ENCODE measurements around the gene RNF25.

The RNF25 gene

DNA sequence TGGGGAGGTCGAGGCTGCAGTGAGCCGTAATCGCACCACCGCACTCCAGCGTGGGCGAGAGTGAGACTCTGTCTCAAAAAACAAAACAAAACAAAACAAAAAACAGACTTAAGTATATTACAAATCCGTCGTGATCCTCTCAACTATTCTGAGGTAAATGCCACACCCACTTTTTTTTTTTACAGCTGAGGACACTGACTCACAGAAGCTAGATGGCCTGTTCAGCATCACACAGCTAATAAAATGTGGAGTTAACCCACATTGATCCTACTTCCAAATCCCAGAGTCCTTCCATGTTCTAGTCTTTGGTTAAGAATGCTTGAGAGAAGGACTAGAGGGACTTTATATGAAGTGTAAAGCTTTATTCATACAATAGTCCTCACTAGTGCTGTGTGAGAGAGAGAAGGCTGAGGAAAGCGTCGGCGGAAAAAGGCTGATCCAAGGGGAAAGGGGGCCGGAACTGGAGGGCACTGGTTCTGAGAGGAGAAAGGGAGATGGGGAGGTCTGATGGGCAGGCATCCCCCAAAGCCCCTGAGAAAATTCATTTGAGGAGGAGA, 627 bp downstream of the RNF25 start:
- no peaks in the 10 kb centered on the region for H3K9me3 ChIP-seq
- peak overlapping the region; percentile 71 to 80 for H3K27ac ChIP-seq
- H3K4me3 ChIP-seq, result peak overlapping the region; percentile 64 to 75
- H3K36me3 ChIP-seq, result peaks cover 25 to 45% (median 30%) of the 10 kb centered on the region in 3 donors
- intact Hi-C loops (cut with DNase I; ENCODE audit: low total_unique reads), result no loop called here
- H3K27me3 ChIP-seq, result no peaks in the 10 kb centered on the region
- TF ChIP-seq, protein P1, sequence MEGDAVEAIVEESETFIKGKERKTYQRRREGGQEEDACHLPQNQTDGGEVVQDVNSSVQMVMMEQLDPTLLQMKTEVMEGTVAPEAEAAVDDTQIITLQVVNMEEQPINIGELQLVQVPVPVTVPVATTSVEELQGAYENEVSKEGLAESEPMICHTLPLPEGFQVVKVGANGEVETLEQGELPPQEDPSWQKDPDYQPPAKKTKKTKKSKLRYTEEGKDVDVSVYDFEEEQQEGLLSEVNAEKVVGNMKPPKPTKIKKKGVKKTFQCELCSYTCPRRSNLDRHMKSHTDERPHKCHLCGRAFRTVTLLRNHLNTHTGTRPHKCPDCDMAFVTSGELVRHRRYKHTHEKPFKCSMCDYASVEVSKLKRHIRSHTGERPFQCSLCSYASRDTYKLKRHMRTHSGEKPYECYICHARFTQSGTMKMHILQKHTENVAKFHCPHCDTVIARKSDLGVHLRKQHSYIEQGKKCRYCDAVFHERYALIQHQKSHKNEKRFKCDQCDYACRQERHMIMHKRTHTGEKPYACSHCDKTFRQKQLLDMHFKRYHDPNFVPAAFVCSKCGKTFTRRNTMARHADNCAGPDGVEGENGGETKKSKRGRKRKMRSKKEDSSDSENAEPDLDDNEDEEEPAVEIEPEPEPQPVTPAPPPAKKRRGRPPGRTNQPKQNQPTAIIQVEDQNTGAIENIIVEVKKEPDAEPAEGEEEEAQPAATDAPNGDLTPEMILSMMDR (IDR thresholded peaks at IDR 0.05), result no peak
- DNase-seq, result no peak
- peaks cover 0 to 18% (median 14%) of the 10 kb centered on the region in 4 donors for H3K4me1 ChIP-seq

DNA sequence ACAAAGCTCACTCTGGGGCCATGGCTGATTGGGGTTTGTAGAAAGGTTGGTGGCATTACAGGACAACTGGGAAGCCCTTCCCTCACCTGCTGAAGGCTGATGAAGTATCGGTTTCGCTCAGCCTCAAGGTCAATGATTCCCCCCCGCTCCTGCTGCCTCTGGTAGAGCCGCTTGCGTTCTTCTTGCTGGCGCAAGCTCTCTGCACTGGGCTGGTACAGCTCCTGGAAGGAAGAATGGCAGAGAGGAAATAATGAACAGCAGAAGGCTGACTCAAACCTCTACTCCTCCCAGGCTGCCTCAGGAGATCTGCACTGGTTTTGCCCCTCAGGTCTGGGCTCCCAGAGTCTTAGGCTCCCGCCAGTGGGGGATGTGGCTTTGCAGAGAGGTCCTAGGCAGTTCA, 7.1 kb downstream of the RNF25 start:
- intact Hi-C loops (cut with DNase I; ENCODE audit: low total_unique reads), result no loop called here
- no peaks in the 10 kb centered on the region for H3K27me3 ChIP-seq
- DNase-seq, result no peak
- H3K27ac ChIP-seq, result no peak overlapping the region
- H3K9me3 ChIP-seq, result no peaks in the 10 kb centered on the region
- TF ChIP-seq, protein P1 (IDR thresholded peaks at IDR 0.05), result no peak
- no peak overlapping the region for H3K4me3 ChIP-seq
- H3K36me3 ChIP-seq, result peaks cover 67 to 85% (median 67%) of the 10 kb centered on the region in 3 donors
- H3K4me1 ChIP-seq, result peaks cover 0 to 10% (median 3%) of the 10 kb centered on the region in 4 donors

DNA sequence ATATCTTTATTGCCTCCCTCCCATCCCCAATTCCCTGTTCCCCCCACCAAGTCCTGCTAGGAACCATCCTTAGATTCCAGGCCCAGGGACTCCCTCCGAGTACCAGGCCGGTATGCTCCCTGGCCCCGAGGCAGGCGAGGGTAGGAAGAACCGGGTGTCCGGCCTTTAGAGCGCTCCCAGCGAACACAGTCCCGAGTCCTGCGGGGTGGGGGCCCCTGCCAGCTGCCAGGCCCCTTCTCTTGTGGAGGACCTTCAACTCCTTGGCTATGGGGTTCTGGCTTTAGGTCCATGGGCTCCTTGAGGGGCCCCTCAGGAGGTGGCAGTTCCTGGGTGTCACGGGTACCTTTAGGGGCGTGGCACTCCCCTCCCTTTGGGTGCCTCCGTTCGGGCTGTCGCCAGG, 7.9 kb downstream of the RNF25 start:
- Histone ChIP-seq H3K27ac (no peak overlapping the region), H3K9me3 (no peaks in the 10 kb centered on the region), H3K27me3 (no peaks in the 10 kb centered on the region), H3K4me3 (no peak overlapping the region), H3K4me1 (peaks cover 0 to 10% (median 3%) of the 10 kb centered on the region in 4 donors), H3K36me3 (peaks cover 66 to 77% (median 67%) of the 10 kb centered on the region in 3 donors)
- intact Hi-C loops (cut with DNase I; ENCODE audit: low total_unique reads), result no loop called here
- DNase-seq, result no peak
- TF ChIP-seq, protein P1 (IDR thresholded peaks at IDR 0.05), result no peak

DNA sequence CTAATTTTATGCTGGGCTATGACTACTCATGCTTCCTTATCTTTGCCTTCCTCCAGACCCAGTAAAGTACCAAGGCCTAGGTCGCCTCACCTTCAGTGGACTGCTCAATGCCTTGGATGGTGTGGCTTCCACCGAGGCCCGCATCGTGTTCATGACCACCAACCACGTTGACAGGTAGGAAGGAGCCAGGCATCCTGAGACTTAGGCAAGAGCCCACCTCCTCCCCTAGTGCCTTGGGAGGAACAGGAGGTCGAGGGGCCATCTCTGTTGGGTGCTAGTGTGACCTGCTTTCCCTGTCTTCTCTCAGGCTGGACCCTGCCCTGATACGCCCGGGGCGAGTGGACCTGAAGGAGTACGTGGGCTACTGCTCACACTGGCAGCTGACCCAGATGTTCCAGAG, 9.0 kb downstream of the RNF25 start:
- intact Hi-C loops (cut with DNase I; ENCODE audit: low total_unique reads), result no loop called here
- H3K27ac ChIP-seq, result no peak overlapping the region
- TF ChIP-seq, protein P1 (IDR thresholded peaks at IDR 0.05), result no peak
- H3K27me3 ChIP-seq, result no peaks in the 10 kb centered on the region
- H3K4me1 ChIP-seq, result peaks cover 0 to 20% (median 10%) of the 10 kb centered on the region in 4 donors
- no peaks in the 10 kb centered on the region for H3K9me3 ChIP-seq
- peaks cover 55 to 67% (median 59%) of the 10 kb centered on the region in 3 donors for H3K36me3 ChIP-seq
- no peak for DNase-seq
- H3K4me3 ChIP-seq, result no peak overlapping the region

DNA sequence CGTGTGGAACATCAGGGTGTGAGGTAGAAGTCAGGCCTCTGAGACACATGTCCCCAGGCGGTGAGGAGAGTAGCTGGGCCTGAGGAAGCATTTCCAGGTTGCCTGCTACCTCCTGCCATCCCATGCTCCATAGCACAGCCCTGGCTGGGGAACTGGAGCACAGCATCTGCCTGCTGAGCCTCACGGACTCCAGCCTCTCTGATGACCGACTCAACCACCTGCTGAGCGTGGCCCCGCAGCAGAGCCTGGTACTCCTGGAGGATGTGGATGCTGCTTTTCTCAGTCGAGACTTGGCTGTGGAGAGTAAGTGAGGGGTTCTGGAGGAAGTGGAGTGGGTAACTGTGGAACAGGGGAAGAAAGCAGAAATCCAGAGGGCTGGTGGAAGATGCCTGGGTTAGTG, 9.4 kb downstream of the RNF25 start:
- Histone ChIP-seq H3K9me3 (no peaks in the 10 kb centered on the region), H3K4me1 (peaks cover 0 to 22% (median 11%) of the 10 kb centered on the region in 4 donors), H3K4me3 (no peak overlapping the region), H3K27ac (no peak overlapping the region), H3K27me3 (no peaks in the 10 kb centered on the region), H3K36me3 (peaks cover 51 to 62% (median 59%) of the 10 kb centered on the region in 3 donors)
- no peak for DNase-seq
- intact Hi-C loops (cut with DNase I; ENCODE audit: low total_unique reads), result no loop called here
- TF ChIP-seq, protein P1 (IDR thresholded peaks at IDR 0.05), result no peak

Measured in tibial artery (tissue), 4 donors.